Measurements from ENCODE around the gene TMEM248.
A peak's percentile ranks its signal among the peaks of the same experiment; 100 is the strongest.
"Not testable (repeated sequence)": the region's sequence is repeated elsewhere in the genome, so short reads cannot be mapped to it uniquely, and the experiment has no call there.

The TMEM248 gene

GRCh38 chr7:66910789-66911188, 10.2 kb upstream of the TMEM248 start:
- DNase-seq: no peak

- not testable (repeated sequence) for DNase-seq
Measured at GRCh38 chr7:66911191-66911590, 9.8 kb upstream of the TMEM248 start.

- no peak for DNase-seq
Measured at GRCh38 chr7:66912195-66912594, 8.8 kb upstream of the TMEM248 start.

- no peak for DNase-seq
Measured at GRCh38 chr7:66913118-66914037, 7.6 kb upstream of the TMEM248 start.

- not testable (repeated sequence) for DNase-seq
Measured at GRCh38 chr7:66917904-66918303, 3.1 kb upstream of the TMEM248 start.

- no peak for DNase-seq
Measured at GRCh38 chr7:66919304-66919703, 1.7 kb upstream of the TMEM248 start.

- no peak for DNase-seq
Measured at GRCh38 chr7:66919704-66920103, 1.3 kb upstream of the TMEM248 start.

- DNase-seq: no peak
Measured at GRCh38 chr7:66920256-66920655, 769 bp upstream of the TMEM248 start.

GRCh38 chr7:66921396-66921917, 432 bp downstream of the TMEM248 start:
- no peak for DNase-seq

GRCh38 chr7:66921918-66922486, 977 bp downstream of the TMEM248 start:
- peak; percentile 58 for DNase-seq

GRCh38 chr7:66925255-66925654, 4.2 kb downstream of the TMEM248 start:
- no peak for DNase-seq

GRCh38 chr7:66927348-66927948, 6.4 kb downstream of the TMEM248 start:
- no peak for DNase-seq

- no peak for DNase-seq
Measured at GRCh38 chr7:66928388-66928787, 7.4 kb downstream of the TMEM248 start.

- no peak for DNase-seq
Measured at GRCh38 chr7:66929165-66929564, 8.1 kb downstream of the TMEM248 start.

GRCh38 chr7:66929935-66930334, 8.9 kb downstream of the TMEM248 start:
- no peak for DNase-seq

- DNase-seq: no peak
Measured at GRCh38 chr7:66930341-66930740, 9.3 kb downstream of the TMEM248 start.

- DNase-seq: no peak
Measured at GRCh38 chr7:66933469-66933868, 12.4 kb downstream of the TMEM248 start.

GRCh38 chr7:66937940-66938339, 16.9 kb downstream of the TMEM248 start:
- no peak for DNase-seq

- no peak for DNase-seq
Measured at GRCh38 chr7:66939325-66939724, 18.3 kb downstream of the TMEM248 start.

GRCh38 chr7:66946545-66946944, 25.5 kb downstream of the TMEM248 start:
- no peak for DNase-seq

- no peak for DNase-seq
Measured at GRCh38 chr7:66948480-66949109, 27.6 kb downstream of the TMEM248 start.

GRCh38 chr7:66950311-66950710, 29.3 kb downstream of the TMEM248 start:
- no peak for DNase-seq

- DNase-seq: no peak
Measured at GRCh38 chr7:66950763-66951162, 29.7 kb downstream of the TMEM248 start.
